ENCODE data around the gene MYH3. TPM values are rescaled to one million over a fixed set of nuclear protein-coding genes. Genes with fewer than 3 reads are reported as not detected.

Gene MYH3
- total RNA-seq, 1 experiment from 2014 or later: 0.69 TPM

Other genes starting within 250 kb of the MYH3 start
- gene MYH8, start 235.4 kb downstream of the MYH3 start, total RNA-seq (2014; rRNA removed; shearing (Covaris generic)): not detected in 2 replicates
- gene MYH4, start 187.8 kb downstream of the MYH3 start, total RNA-seq (2014; rRNA removed; shearing (Covaris generic)): not detected in 2 replicates
- gene MYH1, start 138.8 kb downstream of the MYH3 start, total RNA-seq (2014; rRNA removed; shearing (Covaris generic)): not detected in 2 replicates
- 0.17 and 0.26 TPM in 2 replicates for gene MYH2, start 107.7 kb downstream of the MYH3 start, total RNA-seq (2014; rRNA removed; shearing (Covaris generic))
- gene SCO1, start 40.2 kb upstream of the MYH3 start, total RNA-seq (2014; rRNA removed; shearing (Covaris generic)): 69.6 and 70.4 TPM in 2 replicates
- gene ADPRM, start 40.3 kb upstream of the MYH3 start, total RNA-seq (2014; rRNA removed; shearing (Covaris generic)): 7.9 and 11.0 TPM in 2 replicates
- 1.9 and 5.3 TPM in 2 replicates for gene TMEM220, start 72.7 kb upstream of the MYH3 start, total RNA-seq (2014; rRNA removed; shearing (Covaris generic))
- gene TMEM238L, start 146.8 kb upstream of the MYH3 start, total RNA-seq (2014; rRNA removed; shearing (Covaris generic)): not detected in 2 replicates
- not detected in 2 replicates for gene PIRT, start 180.8 kb upstream of the MYH3 start, total RNA-seq (2014; rRNA removed; shearing (Covaris generic))